Neural crest cell (in vitro differentiated cells): ENCODE data around the gene UROC1. TPM values are rescaled to one million over a fixed set of nuclear protein-coding genes. Genes with fewer than 3 reads are reported as not detected.

Source experiments
- DNase-seq: peaks from one replicate; pipeline ENCODE4 v3.0.0; 2021; ENCODE audit warnings: low read depth, mixed read lengths, low spot score
- H3K27ac Mint-ChIP-seq: one replicate; pipeline ENCODE4 v1.8.0; 2021; ENCODE audit warnings: mild to moderate bottlenecking, mixed read lengths; ENCODE audit not compliant: unreplicated experiment
- H3K27me3 Mint-ChIP-seq: 2 replicates; pipeline ENCODE4 v1.8.0; 2021; ENCODE audit warnings: low read depth, mild to moderate bottlenecking, mixed read lengths
- H3K36me3 Mint-ChIP-seq: 2 replicates; pipeline ENCODE4 v1.8.0; 2021; ENCODE audit warnings: low read depth, mild to moderate bottlenecking, mixed read lengths
- H3K4me1 Mint-ChIP-seq: 2 replicates; pipeline ENCODE4 v1.8.0; 2021; ENCODE audit warnings: mixed read lengths
- H3K4me3 Mint-ChIP-seq: one replicate; pipeline ENCODE4 v1.8.0; 2021; ENCODE audit warnings: mild to moderate bottlenecking, mixed read lengths
- H3K9me3 Mint-ChIP-seq: 2 replicates; pipeline ENCODE4 v1.8.0; 2021; ENCODE audit warnings: mixed read lengths
- total RNA-seq: library from RNA; stranded (reverse); gene quantifications from 2 replicates; pipeline ENCODE4 v1.2.1, GENCODE V29; 2021
- TF ChIP-seq, protein P1 (sequence below): fragments of 200-600 bp; sonication (generic); conservative IDR thresholded peaks from 2 replicates; pipeline ENCODE4 v1.5.0; 2021; ENCODE audit warnings: antibody characterized with exemption, mild to moderate bottlenecking

The UROC1 gene
- total RNA-seq, 1 donor from 2014 or later: not detected

DNA sequence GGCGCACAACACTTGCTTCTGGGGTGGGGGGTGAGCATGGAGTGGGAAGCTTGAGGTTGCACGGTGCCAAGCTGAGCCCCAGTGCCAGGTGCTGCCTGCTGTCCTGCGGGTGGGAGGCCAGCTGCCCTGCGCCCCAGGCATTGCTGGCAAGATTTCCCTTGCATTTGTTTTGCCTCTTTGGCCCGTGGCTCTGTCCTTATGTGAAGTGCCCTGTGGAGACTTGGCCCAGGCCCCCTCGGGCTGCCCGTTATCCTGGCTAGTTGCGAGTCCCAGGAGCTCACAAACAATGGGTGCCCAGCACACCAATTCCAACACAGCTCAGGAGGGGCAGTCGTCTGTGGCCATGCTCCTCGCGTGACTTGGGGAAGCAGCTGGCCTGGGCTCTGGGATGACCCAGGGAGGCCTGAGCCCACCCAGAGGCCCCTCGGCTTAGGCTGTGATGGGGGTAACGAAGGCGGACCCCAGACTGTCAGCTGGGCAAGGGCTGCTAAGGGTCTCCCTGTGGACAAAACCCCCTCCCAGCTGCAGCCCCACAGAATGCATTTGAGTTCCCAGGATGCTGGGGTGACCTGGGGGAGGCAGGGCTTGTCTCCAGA is 35.2 kb upstream of the UROC1 start:
- TF ChIP-seq, protein P1, sequence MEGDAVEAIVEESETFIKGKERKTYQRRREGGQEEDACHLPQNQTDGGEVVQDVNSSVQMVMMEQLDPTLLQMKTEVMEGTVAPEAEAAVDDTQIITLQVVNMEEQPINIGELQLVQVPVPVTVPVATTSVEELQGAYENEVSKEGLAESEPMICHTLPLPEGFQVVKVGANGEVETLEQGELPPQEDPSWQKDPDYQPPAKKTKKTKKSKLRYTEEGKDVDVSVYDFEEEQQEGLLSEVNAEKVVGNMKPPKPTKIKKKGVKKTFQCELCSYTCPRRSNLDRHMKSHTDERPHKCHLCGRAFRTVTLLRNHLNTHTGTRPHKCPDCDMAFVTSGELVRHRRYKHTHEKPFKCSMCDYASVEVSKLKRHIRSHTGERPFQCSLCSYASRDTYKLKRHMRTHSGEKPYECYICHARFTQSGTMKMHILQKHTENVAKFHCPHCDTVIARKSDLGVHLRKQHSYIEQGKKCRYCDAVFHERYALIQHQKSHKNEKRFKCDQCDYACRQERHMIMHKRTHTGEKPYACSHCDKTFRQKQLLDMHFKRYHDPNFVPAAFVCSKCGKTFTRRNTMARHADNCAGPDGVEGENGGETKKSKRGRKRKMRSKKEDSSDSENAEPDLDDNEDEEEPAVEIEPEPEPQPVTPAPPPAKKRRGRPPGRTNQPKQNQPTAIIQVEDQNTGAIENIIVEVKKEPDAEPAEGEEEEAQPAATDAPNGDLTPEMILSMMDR: no peak
- H3K4me3 Mint-ChIP-seq: no peak overlapping the region
- H3K9me3 Mint-ChIP-seq: no peaks in the 10 kb centered on the region
- no peaks in the 10 kb centered on the region for H3K36me3 Mint-ChIP-seq
- H3K27me3 Mint-ChIP-seq: no peaks in the 10 kb centered on the region
- H3K4me1 Mint-ChIP-seq: peaks cover 5% of the 10 kb centered on the region
- no peak for DNase-seq
- no peak overlapping the region for H3K27ac Mint-ChIP-seq

GRCh38 chr3:126551839-126552687 is 34.5 kb upstream of the UROC1 start:
- H3K4me1 Mint-ChIP-seq: peaks cover 5% of the 10 kb centered on the region
- DNase-seq: no peak
- TF ChIP-seq, protein P1: no peak
- H3K36me3 Mint-ChIP-seq: no peaks in the 10 kb centered on the region
- H3K4me3 Mint-ChIP-seq: no peak overlapping the region
- H3K27me3 Mint-ChIP-seq: no peaks in the 10 kb centered on the region
- no peak overlapping the region for H3K27ac Mint-ChIP-seq
- no peaks in the 10 kb centered on the region for H3K9me3 Mint-ChIP-seq

GRCh38 chr3:126551121-126551838 is 33.7 kb upstream of the UROC1 start:
- Mint-ChIP-seq H3K27me3 (no peaks in the 10 kb centered on the region), H3K9me3 (no peaks in the 10 kb centered on the region), H3K4me3 (no peak overlapping the region), H3K36me3 (no peaks in the 10 kb centered on the region), H3K27ac (no peak overlapping the region), H3K4me1 (peaks cover 5% of the 10 kb centered on the region)
- DNase-seq: no peak
- TF ChIP-seq, protein P1: no peak

GRCh38 chr3:126550488-126551051 is 33.0 kb upstream of the UROC1 start:
- DNase-seq: no peak
- Mint-ChIP-seq H3K4me3 (no peak overlapping the region), H3K36me3 (no peaks in the 10 kb centered on the region), H3K4me1 (peaks cover 5% of the 10 kb centered on the region), H3K27me3 (no peaks in the 10 kb centered on the region), H3K27ac (no peak overlapping the region), H3K9me3 (no peaks in the 10 kb centered on the region)
- TF ChIP-seq, protein P1: no peak

DNA sequence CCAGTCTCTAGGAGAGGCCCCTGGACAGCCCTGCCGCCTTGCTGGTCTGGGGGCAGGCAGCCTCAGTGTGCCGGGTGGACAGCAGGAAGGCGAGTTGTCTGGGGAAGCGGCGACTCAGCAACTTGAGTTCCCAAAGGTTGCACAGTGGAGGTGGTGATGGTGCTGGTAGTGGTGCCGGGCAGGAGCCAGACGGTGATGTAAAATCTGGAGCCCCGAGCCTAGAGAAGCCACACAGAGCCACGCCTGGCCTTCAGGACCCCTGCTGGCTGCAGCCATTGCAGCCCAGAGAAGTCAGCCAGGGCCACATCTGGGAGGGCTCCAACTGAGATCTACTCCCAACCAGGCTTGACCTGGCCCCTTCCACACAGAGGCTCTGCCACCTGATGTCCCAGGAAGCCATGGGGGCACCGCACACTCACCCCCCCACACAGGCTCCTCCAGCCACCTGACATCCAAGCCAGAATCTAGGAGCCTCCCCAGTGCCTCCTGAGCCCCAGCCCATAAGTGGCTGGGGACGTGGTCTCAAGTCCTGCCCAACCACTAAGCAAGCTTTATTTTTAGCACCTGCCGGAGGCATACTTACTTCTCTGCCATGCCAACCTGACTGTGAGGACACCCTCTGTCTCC is 32.4 kb upstream of the UROC1 start:
- H3K9me3 Mint-ChIP-seq: no peaks in the 10 kb centered on the region
- no peaks in the 10 kb centered on the region for H3K27me3 Mint-ChIP-seq
- TF ChIP-seq, protein P1: no peak
- H3K36me3 Mint-ChIP-seq: no peaks in the 10 kb centered on the region
- DNase-seq: no peak
- no peak overlapping the region for H3K4me3 Mint-ChIP-seq
- H3K27ac Mint-ChIP-seq: no peak overlapping the region
- peaks cover 5% of the 10 kb centered on the region for H3K4me1 Mint-ChIP-seq
